ENCODE data around the gene VIPR2.

VIPR2 gene

DNA sequence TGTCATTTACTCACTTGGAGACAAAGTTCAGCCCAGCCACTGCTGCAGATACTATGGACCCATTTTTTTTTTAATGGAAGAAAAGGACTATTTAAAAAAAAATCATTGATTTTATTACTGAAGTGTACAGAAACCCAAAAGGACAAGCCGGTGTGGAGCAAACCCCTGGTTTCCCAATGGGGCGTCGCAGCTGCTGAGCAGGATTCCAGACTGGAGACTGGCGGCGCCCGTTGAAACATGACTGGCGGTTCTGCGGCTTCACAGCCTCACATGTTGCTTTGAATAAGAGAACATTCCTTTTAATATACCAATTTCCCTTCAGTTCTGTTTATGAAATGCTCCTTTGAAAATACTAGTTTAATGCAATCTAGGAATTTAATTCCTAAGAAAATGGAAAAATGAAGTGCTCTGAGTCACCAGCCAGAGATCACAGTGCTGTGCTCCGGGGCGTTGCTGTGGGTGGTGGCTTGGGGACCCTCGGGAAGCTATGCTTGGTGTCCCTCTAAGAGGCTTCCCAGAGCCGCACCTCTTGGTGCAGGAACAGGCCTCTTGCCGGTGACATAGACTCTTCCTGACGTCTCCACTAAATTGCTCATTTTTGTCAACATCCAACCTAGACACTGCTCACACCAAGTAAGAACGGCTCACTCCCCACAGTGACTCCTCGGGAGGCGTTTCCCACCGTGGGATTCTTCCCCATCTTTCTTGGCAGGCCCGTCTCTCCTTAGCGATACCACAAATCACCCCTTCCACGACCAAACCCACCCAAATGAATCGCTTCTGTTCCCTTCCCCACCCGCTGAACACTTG lies 12.0 kb upstream of the VIPR2 start:
- DNase-seq, result no peak

DNA sequence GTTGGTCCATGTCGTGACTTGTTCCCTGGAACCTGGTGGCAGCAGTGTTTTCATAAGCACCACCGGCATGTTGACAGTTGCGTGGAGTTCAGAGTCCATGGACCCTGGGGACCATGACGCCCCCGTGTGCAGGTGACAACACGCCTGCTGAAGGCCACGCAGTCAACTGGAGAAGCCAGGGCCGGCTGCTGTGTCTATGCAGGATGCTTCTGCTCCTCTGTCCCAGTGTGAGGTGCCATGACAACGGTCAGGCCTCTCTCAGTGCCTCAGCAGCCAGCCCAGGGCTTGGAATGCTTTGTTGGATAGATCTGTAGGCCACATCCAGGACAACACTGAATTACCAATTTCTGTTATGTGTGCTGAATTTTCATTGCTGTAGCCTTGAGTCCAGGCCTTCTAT lies 10.7 kb upstream of the VIPR2 start:
- DNase-seq, result no peak

DNA sequence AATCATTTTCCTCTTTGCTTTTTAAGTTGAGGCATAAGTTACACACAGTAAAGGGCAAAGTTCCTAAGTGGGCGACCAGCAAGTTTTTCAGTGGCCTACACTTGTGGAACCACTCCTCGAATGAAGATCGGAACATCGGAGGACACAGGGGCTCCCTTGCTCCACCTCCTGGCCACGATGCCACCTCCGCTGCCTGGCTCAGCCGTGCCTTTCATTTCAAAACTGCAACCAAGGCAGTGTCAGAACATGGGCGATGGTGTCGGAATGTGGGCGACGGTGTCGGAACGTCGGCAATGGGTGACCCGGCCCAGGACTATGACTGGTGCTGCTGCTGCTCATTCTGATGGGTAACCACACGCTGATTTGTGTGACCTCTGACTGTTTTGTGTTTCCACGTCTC lies 9.6 kb upstream of the VIPR2 start:
- DNase-seq, result no peak

DNA sequence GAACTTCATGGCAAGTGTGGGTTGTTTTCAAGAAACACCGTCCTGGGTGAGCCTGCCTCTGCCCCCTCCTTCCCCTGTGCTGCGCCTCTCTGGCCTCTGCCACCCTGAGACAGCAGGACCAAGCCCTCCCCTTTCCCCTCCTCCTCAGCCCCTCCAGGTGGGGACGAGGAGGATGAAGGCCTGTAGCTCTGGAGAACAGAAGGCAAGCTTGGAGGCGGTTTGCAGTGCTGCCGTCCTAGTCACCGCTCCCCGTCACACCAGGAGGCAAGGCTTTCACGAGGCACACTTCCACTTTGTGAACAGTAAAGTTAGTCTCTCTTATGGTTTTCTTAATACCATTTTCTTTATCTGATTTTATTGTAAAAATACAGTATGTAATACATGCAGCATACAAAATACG lies 8.8 kb upstream of the VIPR2 start:
- DNase-seq, result no peak

DNA sequence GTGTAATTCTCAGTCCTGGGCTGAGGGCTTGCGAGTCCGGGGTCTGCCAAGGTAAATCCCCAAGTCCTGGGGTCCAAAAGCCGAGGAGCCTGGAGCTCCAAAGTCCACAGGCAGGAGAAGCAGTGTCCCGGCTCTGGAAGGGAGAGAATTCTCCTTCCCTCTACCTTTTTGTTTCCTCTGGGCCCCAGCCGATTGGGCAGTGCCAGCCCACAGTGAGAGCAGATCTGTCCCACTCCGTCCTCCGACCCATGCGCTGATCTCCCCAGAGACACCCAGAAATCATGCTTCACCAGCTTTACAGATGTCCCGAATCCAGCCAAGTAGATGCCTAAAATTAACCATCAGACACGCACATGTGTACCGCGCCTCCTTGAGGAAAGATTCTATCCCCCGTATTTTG lies 8.1 kb upstream of the VIPR2 start:
- no peak for DNase-seq

DNA sequence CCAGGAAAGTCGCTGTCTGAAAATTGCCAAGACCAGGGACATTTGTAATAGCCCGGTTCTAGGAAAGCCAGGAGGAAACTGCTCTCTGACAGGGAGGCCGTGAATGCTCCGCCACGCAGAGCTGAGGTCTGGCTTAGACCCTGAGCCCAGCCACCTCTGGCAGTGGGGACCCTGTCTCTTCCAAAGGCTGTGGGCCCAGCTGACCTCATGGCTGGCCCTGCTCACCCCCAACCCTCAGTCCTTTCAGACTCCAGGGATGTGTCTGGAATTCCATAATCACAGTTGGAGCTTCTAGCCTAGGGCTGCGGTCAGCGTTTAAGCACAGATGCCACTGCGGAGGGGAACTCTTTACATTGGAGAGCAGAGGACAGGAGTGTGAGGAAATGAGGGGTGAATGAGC lies 6.6 kb upstream of the VIPR2 start:
- no peak for DNase-seq

DNA sequence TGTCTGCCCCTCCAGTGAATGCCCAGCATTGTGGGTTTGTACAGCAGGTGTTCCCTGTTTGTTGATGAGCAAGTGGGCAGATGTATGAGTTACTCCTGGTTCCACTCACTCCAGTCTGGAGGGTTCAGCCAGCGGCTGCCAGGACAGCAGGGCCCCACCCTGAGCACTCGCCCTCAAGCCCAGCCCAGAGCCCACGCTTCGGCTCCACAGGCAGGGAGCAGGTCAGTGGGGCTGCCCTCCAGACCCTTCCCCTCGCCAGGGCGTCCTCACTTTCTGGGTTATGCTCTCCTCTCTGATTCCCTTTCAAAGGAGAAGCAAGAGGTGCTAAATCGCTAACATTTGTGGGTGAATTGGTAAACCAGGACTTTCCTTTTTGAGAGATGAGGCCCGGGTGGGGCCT lies 4.8 kb upstream of the VIPR2 start:
- DNase-seq, result no peak

DNA sequence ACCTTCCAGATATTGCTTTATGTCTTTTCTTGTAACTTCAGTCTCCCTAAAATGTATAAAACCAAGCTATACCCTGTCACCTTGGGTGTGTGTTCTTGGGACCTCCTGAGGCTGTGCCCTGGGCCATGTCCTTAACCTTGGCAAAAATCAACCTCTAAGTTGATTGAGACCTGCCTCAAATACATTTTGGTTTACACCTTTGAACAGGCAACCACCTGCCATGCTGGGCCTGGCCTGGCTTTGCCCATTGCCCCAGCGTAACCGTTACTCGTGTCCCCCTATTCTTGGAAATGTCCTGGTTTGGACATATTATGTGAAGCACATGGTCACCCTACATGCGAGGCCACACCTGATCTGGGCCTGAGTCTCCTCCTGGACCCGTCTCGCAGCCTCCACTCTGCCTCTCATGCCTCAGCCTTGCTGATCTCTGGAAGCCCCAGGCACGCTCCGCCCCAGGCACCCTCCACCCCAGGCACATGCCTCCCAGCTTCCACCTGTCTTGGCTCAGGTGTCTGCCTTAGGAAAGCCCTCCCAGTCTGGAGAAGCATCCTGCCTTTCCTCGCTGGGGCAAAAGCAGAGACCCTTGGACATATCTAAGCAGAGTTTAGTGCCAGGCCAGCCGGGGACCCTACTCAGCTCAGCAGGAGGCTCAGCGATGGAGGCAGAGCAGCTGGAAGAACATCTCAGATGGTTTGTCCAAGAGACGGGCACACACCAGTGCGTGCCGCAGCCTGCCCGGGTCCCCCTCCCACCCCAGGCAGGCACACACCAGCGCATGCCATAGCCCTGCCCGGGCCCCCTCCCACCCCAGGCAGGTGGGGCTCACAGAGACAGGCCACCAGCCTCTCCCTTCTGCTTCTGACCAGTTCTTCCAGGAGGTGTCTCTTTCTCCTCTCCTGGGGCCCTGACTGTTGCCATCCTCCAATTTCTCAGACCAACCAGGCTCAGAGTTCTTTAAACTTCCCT lies 4.0 kb upstream of the VIPR2 start:
- DNase-seq, result no peak

DNA sequence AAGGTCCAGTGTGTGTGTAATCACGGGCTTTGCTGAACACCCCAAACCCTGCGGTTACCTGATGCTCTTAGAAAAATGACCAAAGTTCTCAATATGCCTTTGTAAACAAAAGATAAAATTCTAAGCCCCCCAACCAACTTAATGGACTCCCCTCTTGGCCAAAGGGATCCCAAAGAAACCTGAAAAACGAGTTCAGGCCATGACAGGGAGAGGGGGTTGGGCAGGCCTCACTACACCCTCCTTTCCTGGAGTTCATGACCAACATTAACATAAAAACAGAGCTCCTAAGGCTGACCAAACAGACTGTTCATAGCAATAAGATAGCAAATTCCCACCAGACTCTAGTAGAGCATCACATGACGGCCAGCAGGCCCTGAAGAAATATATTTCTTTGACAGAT lies 3.0 kb upstream of the VIPR2 start:
- DNase-seq, result no peak

DNA sequence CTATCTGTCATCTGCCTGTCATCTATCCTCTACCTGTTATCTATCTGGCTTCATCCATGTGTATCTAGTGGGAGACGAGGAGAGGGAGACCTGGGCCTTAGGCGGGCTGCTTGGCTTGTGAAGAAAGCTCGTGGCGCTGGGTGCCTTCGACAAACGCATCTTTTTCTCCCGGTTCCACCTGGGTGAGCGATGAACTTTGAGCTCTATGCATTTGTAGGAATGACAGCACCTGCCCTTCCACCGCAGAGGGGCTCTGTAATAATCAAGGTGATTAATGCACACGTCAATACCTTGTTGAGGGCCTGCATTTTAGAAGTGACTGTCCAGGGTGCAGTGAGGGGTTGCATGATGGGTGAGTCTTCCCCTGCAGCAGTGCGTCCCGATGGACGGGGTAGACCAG lies 2.6 kb upstream of the VIPR2 start:
- no peak for DNase-seq

DNA sequence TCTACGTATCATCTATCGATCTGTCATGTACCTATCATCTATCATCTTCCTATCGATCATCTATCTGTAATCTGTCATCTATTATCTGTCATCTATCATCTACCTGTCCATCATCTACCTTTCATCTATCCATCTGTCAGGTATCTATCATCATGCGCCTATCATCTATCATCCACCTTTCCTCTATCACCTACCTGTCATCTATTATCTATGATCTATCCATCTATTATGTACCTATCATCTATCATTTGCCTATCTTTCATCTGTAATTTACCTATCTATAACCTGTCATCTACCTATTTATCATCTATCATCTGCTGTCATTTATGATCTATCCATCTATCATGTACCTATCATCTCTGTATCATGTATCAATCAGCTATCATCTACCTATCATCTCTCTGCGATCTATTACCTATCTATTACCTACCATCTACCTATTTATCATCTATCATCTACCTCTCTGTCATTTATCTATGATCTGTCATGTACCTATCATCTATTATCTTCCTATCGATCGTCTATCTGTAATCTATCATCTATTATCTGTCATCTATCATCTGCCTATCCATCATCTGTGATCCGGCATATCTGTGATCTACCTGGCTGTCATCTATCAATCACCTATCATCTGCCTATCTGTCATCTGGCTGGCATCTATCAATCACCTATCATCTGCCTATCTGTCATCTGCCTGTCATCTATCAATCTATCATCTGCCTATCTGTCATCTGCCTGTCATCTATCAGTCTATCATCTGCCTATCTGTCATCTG lies 1.6 kb upstream of the VIPR2 start:
- DNase-seq, result no peak

DNA sequence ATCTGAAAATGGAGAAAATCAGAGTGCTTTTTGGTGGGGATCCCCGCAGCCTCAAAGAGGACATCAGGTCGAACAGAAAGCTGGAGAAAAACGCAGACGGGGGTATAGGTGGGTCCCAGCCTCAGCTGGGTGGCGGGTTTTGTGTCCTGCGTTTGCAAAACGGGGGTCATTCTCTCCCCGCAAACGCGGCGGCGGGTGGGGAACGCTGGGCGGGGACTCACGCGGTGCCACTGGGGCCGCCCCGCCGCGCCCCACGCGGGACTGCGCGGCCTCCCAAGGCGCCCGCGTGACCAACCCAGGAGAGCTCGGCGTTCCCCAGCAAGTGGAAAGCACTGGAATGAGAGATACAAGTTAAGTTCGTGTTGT lies 806 bp upstream of the VIPR2 start:
- DNase-seq, result no peak

DNA sequence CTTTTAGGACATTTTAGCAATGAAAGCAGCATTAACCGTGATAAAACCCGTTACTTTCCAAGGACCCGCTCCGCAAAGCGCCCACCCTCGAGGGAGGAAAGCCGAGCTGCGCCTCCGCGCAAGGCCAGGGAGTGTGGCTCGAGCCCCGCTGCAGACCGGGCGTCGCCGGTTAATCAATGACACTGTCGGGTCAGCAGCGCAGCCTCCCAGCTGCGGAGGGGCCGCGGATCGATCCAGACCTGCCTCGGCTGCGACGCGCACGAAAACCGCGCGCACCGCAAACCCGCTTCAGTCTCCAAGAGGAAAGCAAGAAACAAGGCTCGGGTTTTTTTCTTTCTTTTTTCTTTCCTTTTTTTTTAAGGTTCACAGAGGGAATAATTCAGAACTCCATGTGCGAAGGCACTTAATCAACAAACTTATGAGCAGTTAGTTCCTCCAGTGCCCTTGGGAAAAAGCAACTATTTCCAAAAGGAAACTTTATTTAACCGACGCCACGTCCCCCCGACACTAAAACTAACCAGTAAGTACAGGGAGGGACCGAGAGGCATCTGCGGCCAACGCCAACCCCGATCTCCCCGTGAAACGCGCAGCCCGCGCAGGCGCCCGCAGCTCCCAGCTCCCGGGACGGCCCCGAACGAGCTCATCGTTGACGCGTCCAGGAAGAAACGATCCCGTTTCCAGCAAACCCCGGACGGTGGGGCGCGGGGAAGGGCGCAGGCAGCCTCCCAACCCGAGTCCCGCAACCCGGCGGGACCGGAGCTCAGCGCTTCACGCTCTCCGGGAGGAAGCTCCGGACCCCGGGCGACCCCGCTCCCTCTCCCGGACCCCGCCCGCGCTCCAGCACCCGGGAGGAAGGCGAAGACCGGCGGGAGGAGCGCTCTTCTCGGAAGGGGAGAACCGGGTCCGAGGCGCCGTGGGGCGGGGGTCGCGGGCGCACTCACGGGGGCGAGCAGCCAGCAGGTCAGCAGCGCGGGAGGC lies 598 bp downstream of the VIPR2 start:
- DNase-seq, result no peak

DNA sequence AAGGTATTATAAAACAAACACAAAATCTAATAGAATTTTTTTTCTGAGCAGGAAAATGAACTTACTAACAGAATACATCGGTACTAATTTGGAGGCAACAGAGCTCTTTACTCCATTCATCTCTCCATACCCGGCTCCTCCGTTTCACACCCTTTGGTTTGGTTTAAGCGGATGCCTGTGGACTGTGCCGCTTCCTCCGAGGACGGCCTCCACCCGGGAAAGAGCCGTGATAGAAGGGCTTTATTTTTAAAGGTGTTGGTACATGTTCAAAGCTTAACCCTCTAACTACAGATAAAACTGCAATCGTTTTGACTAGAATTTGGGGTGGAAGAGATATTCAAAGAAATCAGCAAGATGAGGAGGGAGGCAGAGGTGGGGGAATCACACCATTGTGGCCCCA lies 1.9 kb downstream of the VIPR2 start:
- DNase-seq, result no peak

DNA sequence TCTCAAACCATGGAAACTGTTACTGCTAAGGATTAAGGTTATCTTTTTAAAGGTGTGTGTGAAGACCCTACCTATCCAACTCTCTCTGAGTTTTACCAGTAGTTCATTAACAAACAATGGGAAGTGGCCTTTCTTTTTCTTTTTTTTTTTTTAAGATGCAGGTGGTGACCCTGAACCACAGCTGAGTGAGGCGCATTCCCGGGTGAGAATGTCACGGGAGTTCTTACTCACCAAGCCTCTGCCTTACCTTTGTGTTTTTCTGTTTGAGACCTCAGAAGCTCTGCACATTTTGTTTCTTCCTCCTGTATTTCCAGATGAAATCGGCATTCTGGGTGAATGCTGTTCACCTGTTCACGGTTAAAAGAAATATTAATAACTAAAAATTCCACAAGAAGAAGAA lies 2.5 kb downstream of the VIPR2 start:
- no peak for DNase-seq

DNA sequence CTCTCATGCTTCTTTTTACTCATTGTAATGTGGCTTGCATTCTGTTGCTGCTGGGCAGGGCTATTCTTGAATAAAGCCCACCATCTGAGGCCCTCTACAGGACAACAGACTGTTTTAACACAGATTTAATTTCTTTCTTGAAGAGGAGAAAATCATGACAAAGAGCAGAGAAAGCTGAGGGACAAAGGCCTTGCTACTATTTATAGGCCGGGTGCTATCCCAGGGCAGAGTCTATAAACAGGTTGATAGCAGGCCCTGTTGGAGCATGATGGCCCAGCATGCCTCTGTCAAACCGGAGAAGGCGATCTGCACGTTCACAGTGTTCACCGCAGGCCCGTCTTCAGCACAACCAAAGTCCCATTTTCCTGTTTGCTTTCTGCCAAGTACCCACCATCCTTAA lies 3.0 kb downstream of the VIPR2 start:
- no peak for DNase-seq

DNA sequence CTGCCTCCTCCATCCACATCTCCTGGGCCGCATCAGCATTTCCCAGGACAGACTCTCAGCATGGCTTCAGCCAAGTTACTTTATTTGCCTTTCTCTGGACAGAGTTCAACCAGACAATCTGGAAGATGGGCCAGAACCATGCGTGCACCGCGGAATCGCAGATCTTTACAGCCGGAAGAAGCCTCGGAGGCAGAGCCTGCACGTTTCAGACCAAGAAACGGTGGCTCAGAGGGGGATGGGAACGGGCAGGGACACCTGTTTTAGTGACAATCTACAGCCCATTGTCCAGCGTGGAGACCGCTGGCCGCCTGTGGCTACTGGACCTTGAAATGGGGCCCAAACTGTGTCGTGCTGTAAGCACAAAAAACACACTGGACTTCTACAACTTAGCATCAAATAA lies 3.5 kb downstream of the VIPR2 start:
- no peak for DNase-seq

DNA sequence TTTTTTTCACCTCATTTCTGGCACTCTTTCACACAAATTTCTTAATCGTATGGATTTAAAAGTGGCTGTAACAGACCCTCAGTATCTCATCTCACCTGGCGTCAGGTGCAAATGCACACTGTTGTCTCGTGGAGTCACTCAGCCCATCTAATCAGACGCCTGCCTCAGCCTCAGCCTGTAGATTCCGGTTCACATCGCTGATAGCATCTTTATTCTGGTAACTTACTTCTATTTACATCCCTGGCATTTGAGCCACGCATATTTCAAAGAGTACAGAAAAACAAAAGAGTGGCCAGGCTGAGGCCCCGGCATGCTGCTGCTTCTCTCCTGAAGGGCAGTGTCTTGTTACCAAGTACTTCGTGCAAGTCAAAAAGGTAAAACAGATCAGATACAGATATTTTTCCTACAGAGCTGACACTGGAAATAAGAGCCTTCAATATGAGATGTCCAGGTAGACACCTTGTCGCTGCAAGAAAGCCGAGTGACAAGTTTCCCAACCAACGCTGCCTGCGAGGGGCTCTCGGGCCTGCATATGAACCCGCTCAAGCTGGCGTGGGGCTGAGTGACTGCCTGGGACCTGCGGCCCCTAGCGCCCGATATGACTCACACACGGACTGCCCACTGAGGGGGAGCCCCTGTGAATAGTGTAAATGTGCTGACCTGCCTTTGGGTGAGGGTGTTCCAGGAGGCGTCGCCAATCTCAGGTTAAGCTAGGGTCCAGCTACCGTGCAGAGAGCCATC lies 4.3 kb downstream of the VIPR2 start:
- no peak for DNase-seq

DNA sequence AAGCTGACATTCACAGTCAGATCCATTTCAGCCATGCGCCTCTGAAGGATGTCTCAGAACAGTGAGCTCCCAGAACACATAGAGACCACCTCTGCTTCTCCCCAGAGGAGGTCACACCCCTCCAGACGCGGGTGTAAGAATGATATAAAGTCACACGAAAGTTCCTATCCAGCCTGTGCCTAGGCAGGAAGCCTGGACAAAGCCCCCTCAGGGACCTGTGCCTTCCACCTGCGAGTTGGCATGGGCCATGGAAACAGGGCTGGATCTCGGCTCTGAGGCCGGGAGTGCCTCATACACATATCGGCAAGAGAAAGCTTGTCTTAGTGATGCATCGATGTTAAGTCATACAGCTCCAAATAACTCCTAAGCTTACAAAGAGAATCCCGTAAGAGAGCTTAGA lies 5.0 kb downstream of the VIPR2 start:
- DNase-seq, result no peak

DNA sequence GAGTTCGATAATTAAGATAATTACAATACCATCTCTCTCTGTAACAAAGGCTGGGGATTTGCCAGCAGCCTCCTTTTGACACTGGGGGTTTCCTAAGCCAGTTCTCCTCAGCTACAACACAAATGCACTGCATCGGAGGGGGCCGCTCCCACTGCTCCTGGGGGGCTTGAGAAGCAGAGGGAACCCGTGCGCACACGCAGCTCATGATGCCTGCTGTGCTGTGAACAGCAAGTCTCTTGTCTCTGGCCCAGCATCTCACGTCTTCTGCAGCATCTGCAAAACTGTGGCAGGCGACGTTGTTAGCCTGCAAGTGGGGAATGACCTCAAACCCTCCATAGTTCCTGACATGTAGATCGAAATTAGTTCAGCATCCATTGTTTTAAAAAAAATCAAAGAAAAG lies 5.5 kb downstream of the VIPR2 start:
- DNase-seq, result no peak

DNA sequence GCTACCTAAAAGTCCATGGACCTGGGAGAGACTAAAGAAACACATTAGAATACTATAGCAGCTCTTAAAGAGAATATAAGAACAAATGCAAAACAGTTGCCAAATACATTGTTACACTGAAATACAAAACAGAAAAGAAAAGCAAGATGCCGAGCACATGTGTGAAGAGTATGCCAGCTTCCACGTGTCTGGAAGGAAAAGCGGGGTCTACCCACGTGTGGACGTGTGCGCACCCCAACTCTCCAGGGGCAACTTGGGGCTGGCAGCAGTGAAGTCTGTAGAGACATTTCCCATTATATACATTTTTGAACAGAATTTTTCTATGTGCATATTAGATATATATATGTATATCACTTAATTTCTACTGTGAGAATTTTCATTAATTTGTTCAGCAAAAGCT lies 6.2 kb downstream of the VIPR2 start:
- no peak for DNase-seq

DNA sequence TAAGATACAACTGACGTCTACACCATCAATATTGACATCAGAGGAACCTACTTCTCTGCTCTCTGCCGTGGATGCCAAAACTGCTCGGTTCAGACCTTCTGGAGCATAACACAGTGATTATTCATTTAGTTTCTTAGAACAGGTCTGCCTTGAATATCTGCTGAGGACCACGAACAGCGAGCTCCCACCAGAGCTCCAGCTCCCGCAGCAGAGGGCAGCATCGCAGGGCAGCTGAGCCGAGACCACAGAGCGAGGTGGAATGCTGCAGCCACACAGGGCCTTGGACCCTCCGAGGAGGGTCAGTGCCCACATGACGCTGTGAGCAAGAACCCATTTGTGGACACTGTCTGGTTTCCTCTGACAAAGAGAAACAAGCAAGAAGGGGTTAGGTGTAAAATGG lies 6.8 kb downstream of the VIPR2 start:
- DNase-seq, result no peak

Data from fibroblast of upper back skin (primary cell).